Limb (tissue), 2 donors: ENCODE data around the gene KRTAP5-11.
A peak's percentile ranks its signal among the peaks of the same experiment; 100 is the strongest.
"Not testable (repeated sequence)": the region's sequence is repeated elsewhere in the genome, so short reads cannot be mapped to it uniquely, and the experiment has no call there.

ENCODE experiments used
- DNase-seq, 2 donors: peaks; one replicate each; pipeline ENCODE4 v3.0.0-alpha.2; 2016; ENCODE audit errors: extremely low spot score in 2 of 2

KRTAP5-11 gene, protein sequence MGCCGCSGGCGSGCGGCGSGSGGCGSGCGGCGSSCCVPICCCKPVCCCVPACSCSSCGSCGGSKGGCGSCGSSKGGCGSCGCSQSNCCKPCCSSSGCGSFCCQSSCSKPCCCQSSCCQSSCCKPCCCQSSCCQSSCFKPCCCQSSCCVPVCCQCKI

DNA sequence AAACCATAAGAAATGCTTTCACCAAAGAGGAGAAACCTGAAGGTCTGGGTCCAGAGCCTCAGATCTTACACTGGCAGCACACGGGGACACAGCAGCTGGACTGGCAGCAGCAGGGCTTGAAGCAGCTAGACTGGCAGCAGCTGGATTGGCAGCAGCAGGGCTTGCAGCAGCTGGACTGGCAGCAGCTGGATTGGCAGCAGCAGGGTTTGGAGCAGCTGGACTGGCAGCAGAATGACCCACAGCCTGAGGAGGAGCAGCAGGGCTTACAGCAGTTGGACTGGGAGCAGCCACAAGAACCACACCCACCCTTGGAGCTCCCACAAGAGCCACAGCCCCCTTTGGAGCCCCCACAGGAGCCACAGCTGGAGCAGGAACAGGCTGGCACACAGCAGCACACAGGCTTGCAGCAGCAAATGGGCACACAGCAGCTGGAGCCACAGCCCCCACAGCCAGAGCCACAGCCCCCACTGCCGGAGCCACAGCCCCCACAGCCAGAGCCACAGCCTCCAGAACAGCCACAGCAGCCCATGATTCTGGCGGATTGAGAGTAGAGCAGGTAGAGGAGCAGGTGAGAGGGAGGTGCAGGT is at the start of gene KRTAP5-11:
Gene KRTAP5-11 (minus strand): TSS at position 567 of the 587 bp plus-strand sequence. CDS start 38 bp downstream, at position 529.
- DNase-seq: no peak

DNA sequence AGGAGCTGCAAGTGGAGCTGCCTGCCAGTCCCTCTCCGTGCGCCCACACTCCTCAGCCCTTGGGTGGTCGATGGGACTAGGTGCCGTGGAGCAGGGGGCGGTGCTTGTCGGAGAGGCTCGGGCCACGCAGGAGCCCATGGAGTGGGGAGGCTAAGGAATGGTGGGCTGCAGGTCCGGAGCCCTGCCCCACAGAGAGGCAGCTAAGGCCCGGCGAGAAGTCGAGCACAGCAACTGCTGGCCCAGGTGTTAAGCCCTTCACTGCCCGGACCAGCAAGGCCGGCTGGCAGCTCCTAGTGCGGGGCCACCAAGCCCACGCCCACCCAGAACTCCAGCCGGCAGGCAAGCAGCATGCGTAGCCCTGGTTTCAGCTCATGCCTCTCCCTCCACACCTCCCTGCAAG is 48.9 kb upstream of the KRTAP5-11 start:
- DNase-seq: not testable (repeated sequence)

GRCh38 chr11:71630071-71630470 is 47.4 kb upstream of the KRTAP5-11 start:
- DNase-seq: not testable (repeated sequence)

- not testable (repeated sequence) for DNase-seq
Measured at GRCh38 chr11:71628943-71629342, 46.3 kb upstream of the KRTAP5-11 start.

- not testable (repeated sequence) for DNase-seq
Measured at GRCh38 chr11:71623226-71623625, 40.6 kb upstream of the KRTAP5-11 start.

DNA sequence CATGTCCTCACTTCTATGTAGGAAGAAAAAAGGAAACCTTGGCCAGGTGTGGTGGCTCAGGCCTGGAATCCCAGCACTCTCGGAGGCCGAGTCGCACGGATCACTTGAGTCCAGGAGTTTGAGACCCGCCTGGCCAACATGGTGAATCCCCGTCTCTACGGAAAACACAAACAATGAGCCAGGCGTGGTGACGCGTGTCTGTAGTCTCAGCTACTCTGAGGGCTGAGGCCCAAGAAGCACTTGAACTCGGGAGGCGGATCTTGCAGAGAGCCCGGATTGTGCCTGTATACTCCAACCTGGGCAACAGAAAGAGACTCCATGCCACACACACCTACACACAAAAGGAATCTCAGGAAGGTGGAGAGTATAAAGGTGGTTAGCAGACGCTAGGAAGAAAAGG is 39.9 kb upstream of the KRTAP5-11 start:
- not testable (repeated sequence) for DNase-seq

DNA sequence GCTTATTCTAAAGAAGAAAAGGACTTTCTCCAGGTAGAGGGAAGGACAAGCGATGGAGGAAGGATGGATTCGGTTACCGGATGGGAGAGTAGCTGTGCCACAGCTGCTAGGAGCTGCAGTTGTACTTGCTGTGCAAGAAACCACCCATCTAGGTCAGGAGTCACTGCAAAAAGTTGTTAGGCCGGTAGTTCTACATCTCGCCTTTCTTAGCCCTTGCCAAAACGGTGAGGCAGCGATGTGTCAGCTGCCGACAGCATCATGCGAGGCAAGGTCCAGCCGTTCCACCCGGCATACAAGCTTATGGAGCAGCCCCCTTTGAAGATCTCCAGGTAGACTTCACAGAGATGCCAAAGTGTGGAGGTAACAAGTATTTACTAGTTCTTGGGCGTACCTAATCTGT is 32.3 kb upstream of the KRTAP5-11 start:
- DNase-seq: not testable (repeated sequence)

- not testable (repeated sequence) for DNase-seq
Measured at GRCh38 chr11:71614366-71614917, 31.8 kb upstream of the KRTAP5-11 start.

GRCh38 chr11:71613931-71614330 is 31.3 kb upstream of the KRTAP5-11 start:
- DNase-seq: not testable (repeated sequence)

- DNase-seq: not testable (repeated sequence)
Measured at GRCh38 chr11:71611218-71611910, 28.7 kb upstream of the KRTAP5-11 start.

DNA sequence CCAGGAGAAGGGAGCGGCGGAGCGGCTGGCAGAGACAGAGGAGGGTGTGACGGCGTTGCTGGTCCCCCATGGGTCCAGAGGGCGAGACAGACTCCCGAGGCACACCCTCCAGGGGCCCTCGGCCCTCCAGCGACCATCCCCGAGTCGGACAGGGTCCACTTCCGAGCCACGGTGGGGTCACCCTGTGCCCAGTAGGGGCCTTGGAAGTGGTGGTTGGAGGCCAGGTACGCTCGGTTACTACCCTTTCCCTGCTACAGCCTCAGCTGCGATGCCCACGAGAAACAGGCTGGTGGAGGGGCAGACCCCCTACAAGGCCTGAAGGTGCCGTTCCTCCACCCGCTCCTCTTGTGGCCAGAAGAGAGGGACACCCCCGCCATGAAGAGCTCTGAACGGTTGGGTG is 25.6 kb upstream of the KRTAP5-11 start:
- DNase-seq: not testable (repeated sequence)

DNA sequence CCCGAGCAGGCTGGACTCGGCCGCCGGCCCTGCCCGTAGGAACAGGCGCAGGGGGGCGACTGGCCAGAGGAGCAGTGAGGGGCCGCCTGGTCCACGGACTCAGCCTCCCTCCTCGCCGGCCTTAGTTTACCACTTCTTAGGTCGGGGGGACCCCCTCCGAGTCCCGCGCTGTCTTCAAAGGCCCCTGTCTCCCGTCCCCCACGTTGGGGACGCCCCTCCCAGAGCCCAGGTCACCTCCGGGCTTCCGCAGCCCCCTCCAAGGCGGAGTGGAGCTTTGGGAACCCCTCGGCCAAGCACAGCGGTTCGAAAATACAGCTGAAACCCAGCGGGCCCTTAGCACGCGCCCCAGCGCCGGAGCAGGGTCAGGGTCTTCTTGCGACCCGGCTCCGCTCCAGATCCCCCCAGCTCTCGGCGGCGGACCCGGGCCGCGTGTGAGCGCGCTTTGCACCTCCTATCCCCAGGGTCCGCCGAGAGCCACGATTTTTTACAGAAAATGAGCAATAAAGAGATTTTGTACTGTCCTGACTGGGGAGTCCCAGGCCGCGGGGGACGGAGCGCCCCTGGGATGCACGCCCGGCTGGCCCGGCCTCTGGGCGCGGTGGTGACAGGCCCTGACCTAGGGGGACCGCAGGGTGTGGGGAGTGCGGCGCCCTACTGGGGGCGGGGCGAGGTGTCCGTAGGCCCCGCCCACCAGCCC is 25.0 kb upstream of the KRTAP5-11 start:
- peak in 1 of 2 donors; percentile 30 for DNase-seq

DNA sequence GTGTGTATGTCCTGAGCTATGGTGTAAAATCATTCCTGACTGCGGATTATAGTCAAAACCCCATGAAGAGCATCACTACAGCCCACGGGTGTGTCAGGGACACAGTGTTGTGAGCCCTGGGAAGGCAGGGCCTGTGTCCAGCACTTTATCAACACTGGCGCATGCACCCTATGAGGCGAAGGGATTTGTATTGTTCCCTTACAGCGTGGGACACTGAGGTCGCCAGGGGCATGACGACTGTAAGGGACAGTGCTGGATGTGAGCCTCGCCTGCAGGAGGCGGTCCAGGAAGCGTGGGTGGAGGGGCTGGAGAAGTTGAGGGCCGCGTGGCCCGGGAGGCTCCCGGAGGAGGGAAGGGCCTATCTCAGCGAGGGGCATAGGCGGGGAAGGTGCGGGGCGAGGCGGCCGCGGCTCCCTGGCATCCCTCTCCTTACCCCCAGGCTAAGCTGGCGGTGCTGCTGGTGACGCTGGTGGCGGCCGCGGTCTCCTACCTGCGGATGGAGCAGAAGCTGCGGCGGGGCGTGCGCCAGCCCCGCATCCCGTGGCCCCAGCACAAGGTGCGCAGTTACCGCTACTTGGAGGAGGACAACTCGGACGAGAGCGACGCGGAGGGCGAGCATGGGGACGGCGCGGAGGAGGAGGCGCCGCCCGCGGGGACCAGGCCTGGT is 24.3 kb upstream of the KRTAP5-11 start:
- DNase-seq: not testable (repeated sequence)

DNA sequence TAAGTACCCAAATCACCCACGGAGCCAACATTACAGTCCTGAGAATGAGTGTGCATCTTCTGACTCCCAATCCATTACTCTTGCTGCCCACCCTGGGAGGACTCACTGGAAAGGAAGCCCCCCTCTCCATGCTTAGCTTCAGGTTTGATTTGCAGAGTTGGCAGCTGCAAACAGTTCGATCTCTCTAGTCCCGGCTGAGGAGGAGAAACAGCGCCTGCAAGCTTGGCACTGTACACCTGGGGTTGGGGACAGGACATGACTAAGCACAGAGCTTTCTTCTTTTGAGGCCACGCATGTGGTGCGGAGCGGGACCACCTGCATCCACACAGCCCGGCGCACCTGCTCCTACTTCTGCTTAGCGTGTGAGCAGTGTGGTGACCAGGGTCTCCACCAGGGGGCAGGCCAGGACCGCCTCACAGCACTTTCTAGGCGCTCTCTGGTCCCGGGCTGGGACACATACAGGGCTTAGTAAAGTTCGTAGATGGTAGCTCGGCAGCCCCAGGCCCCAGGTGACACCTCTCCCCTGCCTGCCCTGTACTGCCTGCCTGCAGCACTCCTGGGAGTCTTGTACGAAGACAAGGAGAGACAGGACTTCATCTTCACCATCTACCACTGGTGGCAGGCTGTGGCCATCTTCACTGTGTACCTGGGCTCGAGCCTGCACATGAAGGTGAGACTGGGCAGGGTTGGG is 22.3 kb upstream of the KRTAP5-11 start:
- not testable (repeated sequence) for DNase-seq

DNA sequence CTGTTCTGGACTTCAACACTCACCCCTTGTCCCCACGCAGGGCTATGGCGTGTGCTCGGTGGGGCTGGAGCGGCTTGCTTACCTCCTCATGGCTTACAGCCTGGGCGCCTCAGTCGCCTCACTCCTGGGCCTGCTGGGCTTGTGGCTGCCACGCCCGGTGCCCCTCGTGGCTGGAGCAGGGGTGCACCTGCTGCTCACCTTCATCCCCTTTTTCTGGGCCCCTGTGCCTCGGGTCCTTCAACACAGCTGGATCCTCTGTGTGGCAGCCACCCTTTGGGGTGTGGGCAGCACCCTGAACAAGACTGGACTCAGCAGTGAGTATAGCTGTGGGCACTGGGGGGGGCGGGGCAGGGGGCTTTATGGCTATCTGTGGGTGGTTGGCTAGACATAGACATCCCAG is 20.5 kb upstream of the KRTAP5-11 start:
- DNase-seq: not testable (repeated sequence)

DNA sequence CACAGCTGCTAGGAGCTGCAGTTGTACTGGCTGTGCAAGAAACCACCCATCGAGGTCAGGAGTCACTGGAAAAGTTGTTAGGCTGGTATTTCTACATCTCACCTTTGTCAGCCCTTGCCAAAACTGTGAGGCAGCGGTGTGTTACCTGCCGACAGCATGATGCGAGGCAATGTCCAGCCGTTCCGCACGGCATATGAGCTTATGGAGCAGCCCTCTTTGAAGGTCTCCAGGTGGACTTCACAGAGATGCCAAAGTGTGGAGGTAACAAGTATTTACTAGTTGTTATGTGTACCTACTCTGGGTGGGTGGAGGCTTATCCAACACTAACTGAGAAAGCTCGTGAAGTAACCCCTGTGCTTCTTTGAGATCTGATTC is 6.9 kb upstream of the KRTAP5-11 start:
- DNase-seq: not testable (repeated sequence)

GRCh38 chr11:71588822-71589545 is 6.3 kb upstream of the KRTAP5-11 start:
- DNase-seq: not testable (repeated sequence)

DNA sequence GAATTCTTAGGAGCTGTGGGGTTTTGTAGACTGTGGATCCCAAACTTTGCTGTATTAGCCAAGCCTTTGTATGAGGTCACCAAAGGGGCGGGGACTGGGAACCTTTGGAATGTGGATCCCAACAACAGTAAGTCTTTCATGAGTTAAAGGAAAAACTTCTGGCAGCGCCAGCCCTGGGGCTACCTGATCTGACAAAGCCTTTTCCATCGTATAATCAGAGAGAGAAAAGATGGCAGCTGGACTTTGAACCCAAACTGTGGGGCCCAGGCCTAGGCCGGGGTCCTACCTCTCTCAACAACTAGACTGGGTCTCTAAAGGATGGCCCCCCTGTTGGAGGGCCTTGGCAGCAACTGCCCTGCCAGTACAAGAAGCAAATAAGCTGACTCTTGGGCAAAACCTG is 5.6 kb upstream of the KRTAP5-11 start:
- DNase-seq: not testable (repeated sequence)

DNA sequence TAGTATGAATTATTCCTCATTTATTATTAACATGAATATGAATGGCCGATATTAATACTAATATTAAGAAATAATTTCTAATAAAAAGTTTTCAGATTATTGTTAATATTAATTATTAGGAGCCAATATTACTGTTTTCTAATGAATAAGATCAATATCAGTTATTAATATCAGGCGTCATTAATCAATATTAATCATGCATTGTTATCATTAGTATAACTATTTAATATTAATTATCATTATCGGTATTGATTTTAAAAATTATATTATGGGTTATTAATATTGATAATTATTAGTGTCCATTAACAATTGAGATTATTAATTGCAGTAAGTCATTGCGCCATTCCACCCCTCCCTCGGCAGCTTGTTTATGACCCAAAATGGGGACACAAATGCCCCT is 3.0 kb upstream of the KRTAP5-11 start:
- not testable (repeated sequence) for DNase-seq

DNA sequence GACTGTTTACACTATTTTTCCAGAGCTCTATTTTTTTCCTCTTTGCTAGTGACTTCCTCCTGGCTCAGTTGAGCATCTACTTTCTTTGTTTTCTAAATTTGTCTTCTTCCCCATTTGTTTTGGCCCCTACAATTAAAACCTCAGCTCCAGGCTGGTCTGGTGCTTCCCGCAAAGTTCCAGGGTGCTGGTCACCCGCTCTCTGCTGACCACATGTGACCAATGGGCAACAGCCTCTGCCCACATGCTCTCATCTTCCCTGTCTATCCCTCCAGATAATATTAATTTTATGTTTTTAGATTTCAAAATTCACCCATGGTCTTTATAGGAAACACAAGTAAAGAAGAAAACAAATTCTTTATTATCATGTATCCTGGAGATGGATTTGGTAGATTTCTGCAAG is 294 bp upstream of the KRTAP5-11 start:
- DNase-seq: not testable (repeated sequence)
